Hypothalamus (tissue), 51 donors: Measurements from ENCODE around the gene CASKIN1.

Source experiments
- DNase-seq, 51 donors: peaks; one replicate each; lab custom pipeline; 2025; lab: John Stamatoyannopoulos, UW

CASKIN1 gene

DNA sequence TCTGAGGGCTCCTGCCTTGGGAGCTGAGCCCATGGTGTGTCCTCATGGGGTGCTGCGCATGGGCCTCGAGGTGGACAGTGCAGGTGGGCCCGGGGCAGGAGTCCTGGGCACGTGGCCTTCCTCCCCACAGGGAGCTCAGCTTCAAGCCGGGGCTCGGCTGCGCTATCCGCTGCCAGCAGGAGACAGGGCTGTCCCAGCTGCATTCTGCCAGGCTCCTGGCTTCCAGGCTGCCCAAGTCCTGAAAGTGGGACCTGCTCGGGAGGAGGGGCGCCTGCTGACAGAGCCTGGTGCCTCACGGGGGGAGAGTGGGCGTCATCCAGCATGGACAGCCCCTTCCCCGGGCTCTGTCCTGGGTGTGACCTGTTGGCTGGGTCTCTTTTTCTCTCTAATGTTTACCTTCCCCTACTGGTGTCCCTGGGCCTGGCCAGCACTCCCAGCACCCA, 33.7 kb downstream of the CASKIN1 start:
- DNase-seq = no peak

- no peak for DNase-seq
Measured at GRCh38 chr16:2161911-2162310, 34.5 kb downstream of the CASKIN1 start.

- DNase-seq = no peak
Measured at GRCh38 chr16:2160915-2161551, 35.4 kb downstream of the CASKIN1 start.

GRCh38 chr16:2159175-2159838, 37.1 kb downstream of the CASKIN1 start:
- DNase-seq = peak in 40 of 51 donors; percentile 11 to 85 (median 62)

DNA sequence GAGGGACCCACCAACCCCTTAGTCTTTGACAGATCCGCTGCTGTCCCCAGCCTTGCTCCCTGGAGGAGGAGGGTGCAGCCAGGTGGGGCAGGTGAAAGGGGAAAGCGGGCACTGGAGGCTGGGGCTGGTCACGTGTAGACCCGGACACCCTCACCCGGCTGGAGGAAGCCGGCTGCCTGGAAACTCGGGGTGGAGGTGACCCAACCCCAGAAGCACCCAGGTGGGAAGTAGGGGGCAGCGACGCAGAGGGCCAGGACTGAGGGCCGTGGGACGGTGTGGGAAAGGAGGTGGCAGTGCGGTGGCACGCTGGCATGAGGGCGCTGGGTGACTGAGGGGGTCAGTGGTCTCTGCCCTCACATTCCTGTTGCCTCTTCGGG, 38.2 kb downstream of the CASKIN1 start:
- no peak for DNase-seq

DNA sequence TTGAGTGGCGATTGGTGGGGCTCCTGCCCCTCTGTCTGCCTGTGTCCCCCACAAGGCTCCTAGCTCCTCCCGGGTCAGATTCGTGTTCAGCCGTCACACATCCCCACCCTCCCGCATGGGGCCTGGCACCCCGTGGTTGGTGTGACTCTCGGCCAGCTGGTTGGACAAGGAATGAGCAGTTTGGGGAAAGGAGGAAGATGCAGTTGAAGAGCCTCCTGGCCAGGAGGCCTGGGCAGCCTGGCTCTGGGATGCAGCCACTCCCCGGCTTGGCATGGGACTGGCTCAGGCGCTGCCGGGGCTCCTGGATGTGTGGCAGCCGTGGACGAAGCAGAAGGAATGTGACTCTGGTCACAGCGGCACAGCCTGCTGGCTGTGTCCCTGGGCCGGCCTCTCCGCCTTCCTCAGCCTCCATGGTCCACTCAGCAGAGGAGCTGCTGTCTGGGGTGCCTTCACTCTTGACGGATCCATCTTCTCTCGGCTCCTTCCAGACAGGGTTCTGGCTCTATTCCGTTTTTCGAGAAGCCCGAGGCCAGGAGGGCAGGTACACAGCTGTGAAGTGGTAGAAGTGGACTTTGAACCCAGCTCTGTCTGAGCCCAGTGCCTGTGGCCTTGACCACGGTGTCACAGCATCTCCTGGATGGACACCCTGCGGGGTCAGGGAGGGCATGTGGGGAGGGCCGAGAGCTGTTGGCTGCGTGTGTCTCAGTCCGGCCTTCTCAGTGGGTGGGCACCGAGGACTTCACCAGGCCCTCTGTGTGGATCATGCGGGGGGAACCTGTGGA, 38.7 kb downstream of the CASKIN1 start:
- DNase-seq = peak in 12 of 51 donors; percentile 18 to 45 (median 33)

DNA sequence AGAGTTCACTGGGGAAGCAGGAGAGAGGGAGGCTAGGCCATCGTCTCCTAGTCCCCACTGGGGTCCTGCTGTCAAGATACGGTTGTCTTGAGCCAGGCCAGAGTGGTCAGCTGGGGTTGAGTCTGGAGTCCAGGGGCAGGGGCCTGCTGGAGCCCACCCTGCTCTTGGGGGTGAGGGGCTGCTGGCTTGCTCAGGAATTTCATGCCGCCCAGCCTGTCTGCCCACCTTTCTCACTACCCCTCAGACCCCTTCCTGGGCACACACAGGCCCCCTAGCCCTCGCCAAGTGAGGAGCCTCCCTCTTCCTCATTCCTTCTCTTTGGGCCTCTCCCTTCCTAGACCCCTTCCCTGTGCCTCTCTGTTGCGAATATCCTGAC, 39.6 kb downstream of the CASKIN1 start:
- no peak for DNase-seq

DNA sequence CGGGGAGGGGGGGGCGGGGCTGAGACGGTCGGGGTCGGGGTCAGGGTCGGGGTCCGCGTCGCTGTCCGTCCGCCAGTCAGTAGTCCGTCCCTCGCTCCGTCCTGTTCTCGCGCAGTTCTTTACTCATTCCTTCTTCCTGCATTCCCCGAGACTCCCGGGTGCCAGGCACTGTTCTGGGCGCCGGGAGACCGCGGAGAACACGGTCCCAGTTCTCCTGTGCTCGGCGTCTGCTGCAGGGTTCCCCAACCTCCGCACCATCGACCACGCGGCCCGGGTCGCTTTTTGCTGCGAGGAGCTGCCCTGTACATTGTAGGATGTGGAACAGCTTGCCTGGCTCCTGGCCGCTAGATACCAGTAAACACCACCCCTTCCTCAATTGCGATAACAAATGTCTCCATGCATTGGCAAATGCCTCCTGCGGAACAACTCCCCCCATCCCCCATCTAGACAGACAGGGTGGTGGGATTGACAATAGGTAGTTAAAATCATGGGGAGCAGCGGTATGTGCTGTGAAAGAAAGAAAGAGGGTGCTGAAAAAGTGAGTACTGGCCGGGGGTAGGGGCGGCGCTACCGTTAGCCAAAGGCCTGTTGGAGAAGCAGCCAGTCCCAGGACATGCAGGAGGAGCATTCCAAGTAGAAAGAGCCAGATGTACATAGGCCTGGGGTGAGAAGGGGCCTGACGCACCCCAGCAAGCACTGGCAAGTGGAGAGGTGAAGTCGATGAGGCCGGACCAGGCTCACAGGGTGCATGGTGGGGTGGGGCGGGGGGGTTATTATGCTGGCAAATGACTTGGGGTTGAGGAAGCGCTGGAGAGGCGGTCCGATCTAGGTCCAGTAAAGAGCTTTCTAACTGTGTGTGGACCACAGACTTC, 40.2 kb downstream of the CASKIN1 start:
- DNase-seq = peak in 4 of 51 donors; percentile 19 to 50 (median 25)

DNA sequence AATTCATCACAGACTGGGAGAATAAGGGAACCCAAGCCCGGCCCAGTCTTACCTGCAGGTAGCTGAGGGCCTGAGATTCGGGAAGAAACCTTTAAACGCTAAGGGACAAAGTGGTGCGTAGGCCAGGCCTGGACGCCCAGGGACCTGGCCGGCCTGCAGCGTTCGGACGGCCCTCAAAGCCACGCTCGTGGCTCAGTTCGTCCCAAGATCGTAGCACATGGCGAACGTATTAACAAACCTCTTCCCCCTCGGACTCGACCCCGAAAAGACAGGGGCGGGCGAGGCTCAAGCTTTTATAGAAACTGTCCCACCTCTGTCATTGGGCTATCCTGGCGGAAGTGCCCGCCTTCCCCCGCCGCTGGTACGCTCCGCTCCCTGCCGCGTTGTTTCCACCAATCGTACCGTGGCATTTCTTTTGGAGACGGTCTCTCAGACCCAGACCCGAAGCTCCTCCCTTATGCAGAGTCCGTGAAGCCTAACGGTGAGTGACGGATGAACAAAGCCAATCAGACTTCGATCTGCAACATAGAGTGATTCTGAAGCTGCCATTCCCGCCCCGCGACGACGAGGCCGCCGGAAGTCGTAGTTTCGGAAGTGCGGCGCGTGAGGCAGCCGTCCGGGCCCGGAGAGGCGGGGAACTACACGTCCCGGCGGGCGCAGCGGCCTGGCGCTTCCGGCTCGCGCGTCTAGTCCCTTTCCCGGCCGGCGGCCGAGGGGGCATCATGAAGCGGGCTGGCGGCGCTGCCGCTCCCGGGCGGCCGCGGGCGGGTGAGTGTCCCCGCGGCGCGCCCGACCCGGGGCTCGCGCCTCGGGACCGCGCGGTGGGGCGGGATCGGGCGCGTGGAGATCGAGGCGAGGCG, 41.1 kb downstream of the CASKIN1 start, which contains the start of gene TRAF7:
TSS of gene TRAF7 (plus strand) at position 692 of the 860 bp plus-strand sequence. CDS start 8,139 bp downstream, outside the sequence.
- DNase-seq = peak; percentile 64 to 100 (median 99)

DNA sequence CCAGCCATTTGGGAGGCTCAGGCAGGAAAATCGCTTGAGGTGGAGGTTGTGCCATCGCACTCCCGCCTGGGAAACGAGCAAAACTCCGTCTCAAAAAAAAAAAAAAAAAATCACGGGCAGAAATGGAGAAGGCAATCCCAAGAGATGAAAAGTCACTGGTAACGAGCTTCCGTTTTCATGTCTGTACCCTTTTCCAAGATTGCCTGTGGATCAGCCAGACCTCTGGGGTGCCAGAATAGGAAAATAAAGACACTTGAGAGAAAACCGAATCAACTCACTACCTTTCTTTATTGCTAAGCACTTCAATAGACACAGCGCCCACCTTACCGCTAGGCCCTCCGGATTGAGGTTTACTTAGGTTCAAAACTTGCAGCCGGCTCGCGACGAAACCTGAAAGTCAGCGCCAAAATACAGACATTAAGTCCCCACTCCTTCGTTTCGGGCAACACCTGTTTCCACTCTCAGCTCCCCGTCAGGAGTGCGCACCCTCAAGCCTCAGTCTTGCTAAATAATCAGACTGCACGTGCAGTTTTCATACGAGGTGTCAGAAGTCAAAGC, 41.8 kb downstream of the CASKIN1 start:
- no peak for DNase-seq

DNA sequence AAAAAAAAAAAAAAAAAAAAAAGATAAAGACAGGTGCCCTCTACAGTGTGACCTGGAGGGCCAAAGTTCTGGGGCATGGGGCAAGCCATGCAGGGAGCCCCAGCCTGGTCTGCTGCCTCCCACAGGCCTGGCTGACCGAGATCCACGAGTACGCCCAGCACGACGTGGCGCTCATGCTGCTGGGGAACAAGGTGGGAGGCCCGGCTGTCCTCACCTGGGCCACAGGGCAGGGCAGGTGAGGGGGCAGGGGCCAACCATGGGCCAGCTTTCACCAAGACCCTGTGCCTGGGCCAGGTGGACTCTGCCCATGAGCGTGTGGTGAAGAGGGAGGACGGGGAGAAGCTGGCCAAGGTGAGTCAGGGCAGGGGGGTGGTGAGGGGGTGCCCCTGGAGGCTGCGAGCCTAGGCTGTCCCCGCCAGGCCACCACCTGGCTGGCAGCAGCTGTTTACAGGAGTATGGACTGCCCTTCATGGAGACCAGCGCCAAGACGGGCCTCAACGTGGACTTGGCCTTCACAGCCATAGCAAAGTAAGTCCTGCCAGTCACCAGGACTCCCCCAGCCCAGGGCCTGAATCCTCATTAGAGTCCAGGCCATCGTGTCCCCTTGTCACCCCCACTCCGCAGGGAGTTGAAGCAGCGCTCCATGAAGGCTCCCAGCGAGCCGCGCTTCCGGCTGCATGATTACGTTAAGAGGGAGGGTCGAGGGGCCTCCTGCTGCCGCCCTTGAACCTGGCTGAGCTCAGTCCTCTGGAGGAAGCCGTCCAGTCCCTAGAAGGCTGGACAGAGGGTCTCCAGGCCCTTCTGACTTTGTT, 43.5 kb downstream of the CASKIN1 start:
- no peak for DNase-seq

DNA sequence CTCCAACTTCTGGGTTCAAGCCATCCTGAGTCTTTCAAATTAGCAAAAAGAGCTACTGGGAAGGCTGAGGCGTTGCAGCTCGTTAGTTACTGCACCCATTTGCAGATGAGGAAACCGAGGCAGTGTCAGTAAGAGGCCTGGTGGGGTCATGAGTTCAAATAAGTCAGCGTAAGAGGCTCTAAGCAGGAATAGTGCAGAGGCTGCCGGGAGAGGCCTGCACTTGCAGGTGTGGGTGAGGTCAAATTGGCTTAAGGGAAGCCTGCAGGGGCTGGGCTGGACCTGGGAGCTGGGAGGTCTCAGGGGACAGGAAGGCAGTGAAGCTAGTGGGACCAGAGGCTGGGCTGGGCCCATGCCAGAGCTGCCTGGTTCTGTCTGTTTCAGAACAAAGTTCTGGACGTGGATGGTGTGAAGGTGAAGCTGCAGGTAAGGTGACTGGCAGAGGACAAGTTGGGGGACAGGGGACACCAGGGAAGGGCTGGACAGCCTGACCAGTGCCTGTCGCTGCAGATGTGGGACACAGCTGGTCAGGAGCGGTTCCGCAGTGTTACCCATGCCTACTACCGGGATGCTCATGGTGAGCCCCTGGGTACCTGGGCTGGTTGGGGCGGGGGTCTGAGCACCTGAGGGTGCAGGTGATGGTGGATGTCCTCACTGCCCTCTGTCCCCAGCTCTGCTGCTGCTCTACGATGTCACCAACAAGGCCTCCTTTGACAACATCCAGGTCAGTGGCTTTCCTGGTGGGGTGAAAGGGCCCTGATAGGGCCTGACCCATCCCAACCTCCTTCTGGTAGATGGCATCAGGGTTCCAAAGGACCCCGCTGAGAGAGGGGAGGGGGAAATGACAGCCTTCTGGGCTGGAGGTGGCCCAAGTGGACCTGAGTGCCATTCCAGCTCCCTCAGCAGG, 45.0 kb downstream of the CASKIN1 start:
- no peak for DNase-seq

- no peak for DNase-seq
Measured at GRCh38 chr16:2150418-2151187, 45.8 kb downstream of the CASKIN1 start.

DNA sequence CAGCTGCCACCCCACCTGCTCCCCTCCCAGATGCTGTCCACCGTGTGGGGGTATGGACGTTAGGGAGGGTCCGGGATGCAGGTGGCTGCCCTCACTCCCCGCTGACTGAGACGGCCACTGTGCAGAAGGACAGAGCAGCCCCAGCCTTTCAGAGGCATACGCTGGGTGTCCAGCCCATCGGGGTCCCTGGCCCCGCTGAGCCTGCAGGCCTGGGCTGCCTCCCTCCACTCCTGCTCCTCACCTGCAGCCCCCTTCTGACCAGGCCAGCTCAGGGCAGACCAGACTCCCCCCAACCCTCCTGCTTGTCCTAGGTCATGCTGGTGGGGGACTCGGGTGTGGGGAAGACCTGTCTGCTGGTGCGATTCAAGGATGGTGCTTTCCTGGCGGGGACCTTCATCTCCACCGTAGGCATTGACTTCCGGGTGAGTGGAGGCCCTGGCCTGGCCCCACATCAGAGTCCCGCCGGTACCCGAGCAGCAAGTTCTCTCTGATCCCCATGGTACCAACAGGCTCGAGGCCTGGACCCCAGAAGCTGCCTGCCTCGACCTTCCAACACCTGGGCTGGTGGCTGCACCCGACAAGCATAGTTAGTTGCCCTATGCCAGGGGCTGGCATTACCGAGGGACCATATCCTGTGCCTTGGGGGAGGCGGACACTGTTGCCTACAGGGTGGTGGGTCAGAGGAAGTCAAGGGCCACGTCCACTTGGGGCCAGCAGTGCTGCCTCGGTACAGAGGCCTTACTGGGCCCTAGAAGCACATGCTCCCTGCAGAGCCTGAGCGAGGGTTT, 46.6 kb downstream of the CASKIN1 start:
- no peak for DNase-seq

GRCh38 chr16:2148714-2149629, 47.4 kb downstream of the CASKIN1 start:
- DNase-seq = no peak
